GM18517 (cell line): ENCODE data around the gene ZBTB14.
A peak's percentile ranks its signal among the peaks of the same experiment; 100 is the strongest.

Source experiments
- ATAC-seq: cut with Tn5 transposase; IDR thresholded peaks from one replicate; pipeline ENCODE4 v1.9.1; 2021; ENCODE audit warnings: mild to moderate bottlenecking, moderate library complexity; ENCODE audit not compliant: unreplicated experiment

The ZBTB14 gene

GRCh38 chr18:5295231-5295920 is at the start of gene ZBTB14:
TSS of gene ZBTB14 (minus strand) at chr18:5295726. CDS start at chr18:5293246, 2,480 bp downstream.
- peak; percentile 11 for ATAC-seq

GRCh38 chr18:5339202-5339834 is 43.8 kb upstream of the ZBTB14 start:
- no peak for ATAC-seq

- ATAC-seq = no peak
These were observed 39.0 kb upstream of the ZBTB14 start for GRCh38 chr18:5334456-5335075.

GRCh38 chr18:5318061-5318700 is 22.7 kb upstream of the ZBTB14 start:
- no peak for ATAC-seq

GRCh38 chr18:5317186-5317585 is 21.7 kb upstream of the ZBTB14 start:
- ATAC-seq = no peak

- ATAC-seq = no peak
These were observed 20.3 kb upstream of the ZBTB14 start for GRCh38 chr18:5315838-5316237.

GRCh38 chr18:5311301-5311989 is 15.9 kb upstream of the ZBTB14 start:
- no peak for ATAC-seq

GRCh38 chr18:5309888-5310470 is 14.5 kb upstream of the ZBTB14 start:
- peak; percentile 97 for ATAC-seq

GRCh38 chr18:5305835-5306234 is 10.3 kb upstream of the ZBTB14 start:
- no peak for ATAC-seq

- ATAC-seq = no peak
These were observed 8.7 kb upstream of the ZBTB14 start for GRCh38 chr18:5304232-5304631.

- no peak for ATAC-seq
These were observed 8.1 kb upstream of the ZBTB14 start for GRCh38 chr18:5303636-5304035.

GRCh38 chr18:5302606-5303005 is 7.1 kb upstream of the ZBTB14 start:
- no peak for ATAC-seq

- no peak for ATAC-seq
These were observed 5.0 kb upstream of the ZBTB14 start for GRCh38 chr18:5300476-5301010.

GRCh38 chr18:5298156-5298852 is 2.8 kb upstream of the ZBTB14 start:
- no peak for ATAC-seq

- no peak for ATAC-seq
These were observed 2.1 kb upstream of the ZBTB14 start for GRCh38 chr18:5297597-5297996.

GRCh38 chr18:5296706-5297320 is 1.3 kb upstream of the ZBTB14 start:
- ATAC-seq = no peak

GRCh38 chr18:5295981-5296705 is 617 bp upstream of the ZBTB14 start:
- peak; percentile 66 for ATAC-seq

GRCh38 chr18:5294457-5295230 is 882 bp downstream of the ZBTB14 start:
- ATAC-seq = peak; percentile 28
